Urothelium cell line (cell line): ENCODE data around the gene ZNF431.
"Not testable (repeated sequence)": the region's sequence is repeated elsewhere in the genome, so short reads cannot be mapped to it uniquely, and the experiment has no call there.

ENCODE experiments used
- DNase-seq: peaks from one replicate; pipeline ENCODE4 v3.0.0; 2011; ENCODE audit warnings: low spot score, mixed read lengths
- FAIRE-seq: peaks from 2 replicates; lab custom pipeline; 2011; peaks lifted over from hg19 to GRCh38; lab: Jason Lieb, UNC

ZNF431 gene

DNA sequence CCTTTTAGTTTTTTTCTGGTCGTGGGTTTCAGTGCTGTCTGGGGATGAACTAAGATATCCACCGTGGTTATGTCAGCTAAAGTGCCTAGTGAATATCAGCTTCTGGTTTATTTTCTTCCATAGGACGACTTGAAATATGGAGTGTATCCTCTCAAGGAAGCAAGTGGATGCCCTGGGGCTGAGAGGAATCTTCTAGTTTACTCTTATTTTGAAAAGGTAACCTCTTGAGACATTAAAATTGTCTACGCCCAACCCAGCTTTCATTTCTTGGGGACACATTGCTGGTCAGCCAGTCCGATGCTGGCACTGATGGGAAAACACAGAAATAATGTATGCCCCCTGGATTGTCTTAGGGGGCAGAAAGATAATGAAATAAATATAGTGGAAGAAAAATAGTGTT, 1.6 kb downstream of the ZNF431 start:
- no peak for DNase-seq
- FAIRE-seq, result no peak

DNA sequence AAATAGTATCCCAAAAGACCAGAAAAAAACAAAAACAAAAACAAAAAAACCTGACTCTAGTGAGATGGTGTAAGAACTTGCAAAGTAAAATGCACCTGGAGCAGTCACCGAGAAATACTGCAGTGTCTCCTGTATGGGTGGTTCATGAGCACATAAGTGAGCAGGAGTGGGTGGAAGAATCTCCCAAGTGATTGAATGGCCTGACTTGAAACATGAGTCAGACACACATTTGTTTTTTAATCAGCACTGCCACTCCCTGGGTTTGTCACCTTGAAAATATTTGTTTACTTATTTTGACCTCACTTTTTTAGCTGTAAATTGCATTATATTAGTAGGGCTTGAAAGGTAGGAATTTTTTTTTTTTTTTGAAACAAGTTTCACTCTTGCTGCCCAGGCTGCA, 2.0 kb downstream of the ZNF431 start:
- DNase-seq (no peak), FAIRE-seq (no peak)

GRCh38 chr19:21147540-21147939, 5.7 kb downstream of the ZNF431 start:
- FAIRE-seq (no peak), DNase-seq (no peak)

DNA sequence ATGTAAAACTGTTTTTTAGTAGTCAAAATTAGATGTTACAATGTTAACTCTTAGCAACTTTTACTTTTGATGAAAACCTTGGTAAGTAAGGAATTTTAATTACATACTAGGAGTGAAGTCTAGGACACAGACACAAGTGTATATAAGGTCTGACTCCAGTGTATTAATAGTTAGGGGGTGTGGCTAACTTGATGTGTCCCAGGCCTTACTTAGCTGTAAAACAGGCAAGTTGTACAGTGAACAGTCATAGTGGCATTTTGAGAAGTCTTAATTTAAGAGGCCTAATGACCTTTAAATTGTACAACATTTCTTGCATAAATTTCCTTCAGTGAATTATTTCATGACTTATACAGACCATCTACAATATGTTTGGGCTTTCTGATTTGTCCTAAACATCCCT, 6.8 kb downstream of the ZNF431 start:
- no peak for FAIRE-seq

GRCh38 chr19:21149877-21150276, 8.0 kb downstream of the ZNF431 start:
- FAIRE-seq (no peak), DNase-seq (no peak)

More for the DNA sequence above, 6.8 kb downstream of the ZNF431 start:
- no peak for DNase-seq

DNA sequence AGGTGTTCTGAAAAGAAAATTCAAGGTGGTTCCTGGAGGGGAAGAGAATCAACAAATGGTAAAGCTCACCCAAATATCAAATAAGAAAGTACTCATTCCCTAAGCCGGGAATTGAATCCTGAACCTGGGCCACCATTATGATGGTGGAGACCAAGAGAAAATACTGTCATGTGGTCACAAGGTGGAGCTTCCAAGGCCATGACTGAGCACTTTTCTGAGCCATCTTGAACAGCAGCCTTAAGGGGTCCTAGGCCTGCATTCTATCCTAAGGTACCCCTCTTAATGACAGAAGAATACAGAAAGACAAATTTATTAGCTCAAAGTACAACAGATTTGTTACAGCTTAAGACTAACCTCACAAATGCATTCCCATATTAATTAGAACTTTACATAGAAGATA, 9.6 kb downstream of the ZNF431 start:
- no peak for DNase-seq
- FAIRE-seq, result no peak

GRCh38 chr19:21158523-21159135, 16.8 kb downstream of the ZNF431 start:
- FAIRE-seq (no peak), DNase-seq (no peak)

DNA sequence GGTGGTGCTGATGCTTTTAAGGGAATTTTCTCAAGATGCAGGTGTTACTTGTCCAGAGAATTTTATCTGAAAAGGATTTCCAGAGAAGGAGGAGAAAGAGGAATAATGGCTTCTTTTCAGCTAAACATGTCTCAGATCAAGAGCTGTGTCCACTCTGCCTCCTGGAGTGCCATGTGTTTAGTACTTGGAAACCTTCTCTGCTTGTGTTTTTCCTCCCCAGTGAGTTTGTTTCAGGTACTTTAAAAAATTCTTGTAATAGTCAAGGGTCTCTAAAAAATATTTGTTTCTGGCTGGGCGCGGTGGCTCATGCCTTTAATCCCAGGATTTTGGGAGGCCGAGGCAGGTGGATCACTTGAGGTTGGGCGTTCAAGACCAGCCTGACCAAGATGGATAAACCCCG, 22.7 kb downstream of the ZNF431 start:
- no peak for FAIRE-seq
- no peak for DNase-seq

GRCh38 chr19:21166436-21166835, 24.6 kb downstream of the ZNF431 start:
- FAIRE-seq (no peak), DNase-seq (no peak)

- DNase-seq (no peak), FAIRE-seq (no peak)
Measured at GRCh38 chr19:21197590-21198295, 55.9 kb downstream of the ZNF431 start.

DNA sequence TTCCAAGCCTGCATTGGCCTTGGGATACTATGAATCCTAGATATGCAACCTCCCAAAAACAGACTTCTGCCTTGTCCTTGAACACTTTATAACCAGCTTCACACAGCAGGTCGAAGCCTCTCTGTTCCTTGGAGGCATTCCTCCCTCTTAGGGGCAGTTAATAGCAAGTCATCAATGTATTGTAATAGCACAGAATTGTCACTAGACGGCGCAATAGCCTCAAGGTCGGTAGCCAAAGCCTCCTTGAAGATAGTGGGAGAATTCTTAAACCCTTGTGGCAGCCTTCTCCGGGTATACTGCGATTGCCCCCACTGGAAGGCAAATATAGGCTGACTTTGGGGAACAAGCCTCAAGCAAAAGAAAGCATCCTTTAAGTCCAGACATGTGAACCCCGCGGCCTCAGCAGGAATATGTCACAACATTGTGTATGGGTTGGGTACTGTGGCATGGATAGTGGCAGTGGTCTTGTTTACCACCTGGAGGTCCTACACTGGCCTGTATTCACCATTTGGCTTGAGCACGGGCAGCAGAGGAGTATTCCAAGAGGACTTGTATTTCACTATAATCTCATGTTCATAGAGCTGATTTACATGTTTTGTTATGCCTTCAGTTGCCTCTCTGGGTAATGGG, 61.1 kb downstream of the ZNF431 start:
- no peak for FAIRE-seq
- DNase-seq, result no peak

GRCh38 chr19:21210037-21210621, 68.3 kb downstream of the ZNF431 start:
- no peak for FAIRE-seq
- no peak for DNase-seq

GRCh38 chr19:21221693-21222092, 79.9 kb downstream of the ZNF431 start:
- no peak for FAIRE-seq
- no peak for DNase-seq

DNA sequence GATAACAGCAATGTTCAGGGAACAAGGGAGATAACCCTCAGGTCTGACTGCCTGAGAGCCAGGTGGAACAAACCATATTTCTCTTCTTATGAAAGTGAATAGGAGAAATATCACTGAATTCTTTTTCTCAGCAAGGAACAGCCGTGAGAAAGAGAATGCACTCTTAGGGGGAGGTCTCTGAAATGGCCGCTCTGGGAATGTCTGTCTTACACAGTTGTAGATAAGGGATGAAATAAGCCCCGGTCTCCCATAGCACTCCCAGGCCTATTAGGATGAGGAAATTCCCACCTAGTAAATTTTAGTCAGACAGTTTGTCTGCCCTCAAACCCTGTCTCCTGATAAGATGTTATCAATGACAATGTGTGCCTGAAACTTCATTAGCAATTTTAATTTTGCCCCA, 88.1 kb downstream of the ZNF431 start:
- not testable (repeated sequence) for FAIRE-seq, DNase-seq

DNA sequence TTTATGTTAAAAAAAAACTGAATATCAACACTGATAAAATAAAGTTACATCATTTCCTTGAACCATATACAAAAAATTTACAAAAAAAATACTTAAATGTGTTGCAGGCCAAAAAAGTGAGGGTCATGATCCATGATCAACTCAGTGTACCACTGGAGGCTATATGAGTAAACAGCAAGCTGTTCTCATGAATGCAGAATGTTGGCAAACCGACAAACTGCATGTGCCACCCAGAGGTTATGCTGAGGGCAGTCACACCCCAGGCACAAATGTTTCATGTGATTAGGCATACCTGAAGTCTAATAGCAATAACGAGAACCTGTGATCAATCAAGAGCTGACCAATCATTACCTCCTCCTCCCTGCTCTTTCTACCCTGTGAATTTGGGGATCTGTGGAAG, 91.9 kb downstream of the ZNF431 start:
- no peak for DNase-seq
- FAIRE-seq, result no peak

- FAIRE-seq, result not testable (repeated sequence)
Measured at GRCh38 chr19:21236751-21237150, 94.9 kb downstream of the ZNF431 start.

DNA sequence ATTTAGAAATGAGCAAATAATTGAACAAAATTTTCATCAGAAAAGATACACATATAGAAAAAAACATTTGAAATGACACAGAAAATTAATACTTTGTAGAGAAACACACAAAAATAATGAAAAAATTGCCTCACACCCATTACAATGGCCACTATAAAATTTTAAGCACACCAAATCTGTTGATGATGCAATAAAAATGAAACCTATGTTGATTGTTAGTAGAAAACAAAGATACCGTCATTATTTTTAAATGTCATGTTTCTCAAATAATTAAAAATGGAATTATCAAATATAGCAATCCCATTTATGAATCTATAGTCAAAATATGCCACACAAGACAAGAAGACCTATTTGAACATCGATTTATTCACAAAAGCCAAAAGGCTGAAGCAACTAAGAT, 96.8 kb downstream of the ZNF431 start:
- no peak for DNase-seq
- FAIRE-seq, result no peak

More at GRCh38 chr19:21236751-21237150, 94.9 kb downstream of the ZNF431 start:
- DNase-seq, result not testable (repeated sequence)
